ENCODE data around the gene H2BK1. TPM values are rescaled to one million over a fixed set of nuclear protein-coding genes. Genes with fewer than 3 reads are reported as not detected.

The H2BK1 gene
- total and polyA plus RNA-seq, 4 donors, result 0.52 TPM; not detected in 3

- TF ChIP-seq CTCF (IDR thresholded peaks at IDR 0.05; ENCODE audit: control extremely low read depth, extremely low read depth), result no peak
- DNase-seq (no peak), ATAC-seq (ENCODE audit: insufficient read depth, low FRiP score) (no peak)
- WGBS, 2 donors, result 73 to 78% methylated on average over 47 to 48 of the region's 48 CpGs
- H3K9me3 ChIP-seq (ENCODE audit: control insufficient read depth in 4 of 4, insufficient read depth in 3 of 4, low read length in 3 of 4), result no peaks in the 10 kb centered on the region
- H3K4me1 ChIP-seq (ENCODE audit: control insufficient read depth in 5 of 5, insufficient read depth in 5 of 5, low read length in 5 of 5), result peaks cover 0 to 18% (median 10%) of the 10 kb centered on the region in 5 donors
- H3K9ac ChIP-seq (ENCODE audit: insufficient read depth in 1 of 2, low read length in 2 of 2), result no peak overlapping the region
- H3K4me3 ChIP-seq, result no peak overlapping the region
- no peaks in the 10 kb centered on the region for H3K36me3 ChIP-seq (ENCODE audit: control insufficient read depth in 4 of 4, insufficient read depth in 4 of 4, low read length in 4 of 4)
- H3K27me3 ChIP-seq (ENCODE audit: control insufficient read depth in 3 of 3, insufficient read depth in 3 of 3, low read length in 2 of 3), result peaks cover 0 to 7% (median 0%) of the 10 kb centered on the region in 3 donors
- no peak overlapping the region for H3K27ac ChIP-seq (ENCODE audit: low read depth in 1 of 2, low read length in 1 of 2)
Observed at GRCh38 chr7:151204383-151205032, 5.8 kb downstream of the H2BK1 start.

- no peaks in the 10 kb centered on the region for H3K36me3 ChIP-seq (ENCODE audit: control insufficient read depth in 4 of 4, insufficient read depth in 4 of 4, low read length in 4 of 4)
- H3K4me1 ChIP-seq (ENCODE audit: control insufficient read depth in 5 of 5, insufficient read depth in 5 of 5, low read length in 5 of 5), result peaks cover 0 to 20% (median 3%) of the 10 kb centered on the region in 5 donors
- 95 to 96% methylated on average over 9 of the region's 9 CpGs for WGBS, 2 donors
- DNase-seq (no peak), ATAC-seq (ENCODE audit: insufficient read depth, low FRiP score) (no peak)
- H3K4me3 ChIP-seq, result no peak overlapping the region
- peaks cover 0 to 7% (median 0%) of the 10 kb centered on the region in 3 donors for H3K27me3 ChIP-seq (ENCODE audit: control insufficient read depth in 3 of 3, insufficient read depth in 3 of 3, low read length in 2 of 3)
- no peak for TF ChIP-seq CTCF (IDR thresholded peaks at IDR 0.05; ENCODE audit: control extremely low read depth, extremely low read depth)
- H3K27ac ChIP-seq (ENCODE audit: low read depth in 1 of 2, low read length in 1 of 2), result no peak overlapping the region
- H3K9ac ChIP-seq (ENCODE audit: insufficient read depth in 1 of 2, low read length in 2 of 2), result no peak overlapping the region
- H3K9me3 ChIP-seq (ENCODE audit: control insufficient read depth in 4 of 4, insufficient read depth in 3 of 4, low read length in 3 of 4), result no peaks in the 10 kb centered on the region
Observed at GRCh38 chr7:151202836-151203235, 7.5 kb downstream of the H2BK1 start.

- Histone ChIP-seq H3K36me3 (ENCODE audit: control insufficient read depth in 4 of 4, insufficient read depth in 4 of 4, low read length in 4 of 4) (no peaks in the 10 kb centered on the region), H3K27ac (ENCODE audit: low read depth in 1 of 2, low read length in 1 of 2) (no peak overlapping the region), H3K9me3 (ENCODE audit: control insufficient read depth in 4 of 4, insufficient read depth in 3 of 4, low read length in 3 of 4) (no peaks in the 10 kb centered on the region), H3K9ac (ENCODE audit: insufficient read depth in 1 of 2, low read length in 2 of 2) (no peak overlapping the region), H3K4me3 (no peak overlapping the region), H3K27me3 (ENCODE audit: control insufficient read depth in 3 of 3, insufficient read depth in 3 of 3, low read length in 2 of 3) (peaks cover 0 to 7% (median 0%) of the 10 kb centered on the region in 3 donors), H3K4me1 (ENCODE audit: control insufficient read depth in 5 of 5, insufficient read depth in 5 of 5, low read length in 5 of 5) (peaks cover 0 to 20% (median 0%) of the 10 kb centered on the region in 5 donors)
- DNase-seq (no peak), ATAC-seq (ENCODE audit: insufficient read depth, low FRiP score) (no peak)
- WGBS, 2 donors, result 84 to 91% methylated on average over 4 of the region's 4 CpGs
- no peak for TF ChIP-seq CTCF (IDR thresholded peaks at IDR 0.05; ENCODE audit: control extremely low read depth, extremely low read depth)
Observed at GRCh38 chr7:151201751-151202150, 8.5 kb downstream of the H2BK1 start.
